Right lobe of liver (tissue), 4 donors: ENCODE measurements around the gene SPATA46.

Experiments
- POLR2A ChIP-seq: fragments of 450-650 bp; IDR thresholded peaks from one replicate; pipeline ENCODE4 v1.6.1; 2017; ENCODE audit warnings: antibody characterized with exemption, mild to moderate bottlenecking
- TF ChIP-seq, protein P1 (sequence below), 4 donors: fragments of 200-600 bp in 3 of 4; fragments of 450-650 bp in 1 of 4; IDR thresholded peaks; one replicate each; pipeline versions ENCODE4 v1.5.1 to v1.8.0; 2016 to 2022; ENCODE audit warnings: antibody characterized with exemption in 4 of 4, mild to moderate bottlenecking in 2 of 4
- donor health status: DM: no; HTN: no; CAD: no.
- donor health status: DM: no; HTN: no; CAD: no.
- donor health status: DM: no; HTN: yes; CAD: no.

DNA sequence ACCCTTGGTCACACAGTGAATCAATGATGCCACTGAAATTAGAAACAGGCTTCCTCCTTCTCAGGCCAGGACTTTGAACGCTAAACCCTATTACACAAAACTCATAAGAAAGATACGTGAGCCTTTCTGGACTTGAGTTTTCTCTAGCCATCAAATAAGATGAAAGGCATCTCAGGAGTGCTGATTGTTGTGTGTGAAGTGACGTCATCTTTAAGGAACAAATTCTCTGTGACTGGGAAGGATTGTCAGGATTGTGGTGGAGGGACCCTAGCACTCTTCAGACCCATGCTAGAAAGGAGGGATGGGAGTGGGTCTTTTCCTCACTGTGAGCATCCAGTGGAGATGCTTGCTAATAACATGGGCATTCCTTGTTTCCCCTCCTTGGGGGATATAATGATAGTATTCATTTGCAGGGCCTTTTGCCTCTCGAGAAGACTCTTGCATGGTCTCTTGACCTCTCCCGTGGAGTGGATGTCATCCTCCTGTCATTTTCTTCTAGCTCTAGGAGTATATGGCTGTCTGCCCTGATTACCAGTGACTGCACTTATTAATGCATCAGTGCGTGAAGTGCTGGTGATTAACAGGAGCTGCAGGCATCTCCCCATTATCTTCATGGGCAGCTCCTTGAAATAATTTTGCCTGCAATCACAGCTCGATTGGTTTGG lies 39.9 kb downstream of the SPATA46 start:
- TF ChIP-seq POLR2A, result no peak
- TF ChIP-seq, protein P1, sequence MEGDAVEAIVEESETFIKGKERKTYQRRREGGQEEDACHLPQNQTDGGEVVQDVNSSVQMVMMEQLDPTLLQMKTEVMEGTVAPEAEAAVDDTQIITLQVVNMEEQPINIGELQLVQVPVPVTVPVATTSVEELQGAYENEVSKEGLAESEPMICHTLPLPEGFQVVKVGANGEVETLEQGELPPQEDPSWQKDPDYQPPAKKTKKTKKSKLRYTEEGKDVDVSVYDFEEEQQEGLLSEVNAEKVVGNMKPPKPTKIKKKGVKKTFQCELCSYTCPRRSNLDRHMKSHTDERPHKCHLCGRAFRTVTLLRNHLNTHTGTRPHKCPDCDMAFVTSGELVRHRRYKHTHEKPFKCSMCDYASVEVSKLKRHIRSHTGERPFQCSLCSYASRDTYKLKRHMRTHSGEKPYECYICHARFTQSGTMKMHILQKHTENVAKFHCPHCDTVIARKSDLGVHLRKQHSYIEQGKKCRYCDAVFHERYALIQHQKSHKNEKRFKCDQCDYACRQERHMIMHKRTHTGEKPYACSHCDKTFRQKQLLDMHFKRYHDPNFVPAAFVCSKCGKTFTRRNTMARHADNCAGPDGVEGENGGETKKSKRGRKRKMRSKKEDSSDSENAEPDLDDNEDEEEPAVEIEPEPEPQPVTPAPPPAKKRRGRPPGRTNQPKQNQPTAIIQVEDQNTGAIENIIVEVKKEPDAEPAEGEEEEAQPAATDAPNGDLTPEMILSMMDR (IDR thresholded peaks at IDR 0.05), result no peak
